Brain microvascular endothelial cell (primary cell): ENCODE measurements around the gene CNTNAP2.

Experiments
- DNase-seq: peaks from one replicate; pipeline ENCODE4 v3.0.0-alpha.2; 2020
- H3K27ac ChIP-seq: fragments of 250-450 bp; sonication (Bioruptor Pico); 2 replicates; pipeline ENCODE4 v1.5.1; 2020; ENCODE audit warnings: mild to moderate bottlenecking, moderate library complexity
- H3K27me3 ChIP-seq: fragments of 250-450 bp; sonication (Bioruptor Pico); replicated peaks from 2 replicates; pipeline ENCODE4 v1.5.1; 2020; ENCODE audit warnings: mild to moderate bottlenecking
- H3K36me3 ChIP-seq: fragments of 250-450 bp; sonication (Bioruptor Pico); replicated peaks from 2 replicates; pipeline ENCODE4 v1.5.1; 2020; ENCODE audit warnings: mild to moderate bottlenecking
- H3K4me3 ChIP-seq: 2 replicates; pipeline ENCODE4 v1.5.1; 2011; ENCODE audit warnings: low read depth, mild to moderate bottlenecking, control low read depth, low read length, moderate library complexity
- CTCF ChIP-seq: IDR thresholded peaks from 2 replicates; pipeline ENCODE4 v1.5.1; 2011; ENCODE audit warnings: low read depth, mild to moderate bottlenecking, moderate library complexity, low read length, control low read depth, inconsistent platforms; ENCODE audit errors: missing control alignments
- in situ Hi-C: cut with HindIII; loops from 2 replicates; pipeline ENCODE4 v1.10.0; 2017; ENCODE audit warnings: low sequenced_read_pairs, low pct_ligation_motif_present

CNTNAP2 gene

DNA sequence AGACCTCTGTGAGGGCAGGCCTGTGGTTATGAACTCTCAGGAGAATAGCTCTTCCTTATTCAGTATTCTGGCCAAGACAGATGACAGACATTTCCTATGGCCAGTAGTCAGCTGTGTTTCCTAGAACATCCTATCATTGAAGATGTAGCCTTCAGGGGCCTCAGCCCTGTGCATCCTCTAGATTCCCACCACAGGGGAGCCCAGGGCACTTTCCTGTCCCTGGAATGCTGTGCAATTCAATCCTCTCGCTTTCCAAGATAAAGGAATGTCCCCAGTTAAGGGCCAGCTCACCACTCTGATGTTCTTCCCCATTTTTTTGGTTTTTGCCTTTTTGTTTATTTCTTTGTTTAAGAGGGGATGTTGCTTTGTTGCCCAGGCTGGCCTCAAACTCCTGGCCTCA, 1895.2 kb downstream of the CNTNAP2 start:
- Histone ChIP-seq H3K27me3 (no peaks in the 10 kb centered on the region), H3K4me3 (no peak overlapping the region), H3K36me3 (no peaks in the 10 kb centered on the region), H3K27ac (no peak overlapping the region)
- DNase-seq = no peak
- no peak for TF ChIP-seq CTCF
- in situ Hi-C loops = no loop called here

- in situ Hi-C loops = no loop called here
- H3K36me3 ChIP-seq = no peaks in the 10 kb centered on the region
- no peak for TF ChIP-seq CTCF
- H3K27me3 ChIP-seq = no peaks in the 10 kb centered on the region
- DNase-seq = no peak
- H3K27ac ChIP-seq = no peak overlapping the region
- H3K4me3 ChIP-seq = no peak overlapping the region
Measured at GRCh38 chr7:148014001-148014400, 1897.4 kb downstream of the CNTNAP2 start.

DNA sequence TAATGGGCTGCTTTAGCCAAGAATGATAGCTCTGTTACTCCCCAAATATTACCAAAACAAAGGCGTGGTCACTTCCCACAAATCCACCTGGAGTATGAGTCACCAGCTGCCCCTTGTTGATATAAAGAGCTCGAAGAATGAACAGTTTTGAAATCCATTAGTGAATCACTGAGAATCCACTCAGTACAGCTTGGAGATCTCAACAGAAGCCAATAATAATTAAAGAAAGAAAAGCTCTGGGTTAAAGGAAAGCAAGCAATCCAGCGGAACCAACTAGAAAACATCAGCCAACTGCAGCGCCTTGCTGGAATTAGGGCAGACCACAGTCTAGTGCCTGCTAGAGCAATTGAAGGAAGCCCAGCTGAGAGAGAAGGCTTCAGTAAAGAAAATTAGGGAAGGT, 1897.9 kb downstream of the CNTNAP2 start:
- TF ChIP-seq CTCF = no peak
- H3K27me3 ChIP-seq = no peaks in the 10 kb centered on the region
- in situ Hi-C loops = no loop called here
- H3K27ac ChIP-seq = no peak overlapping the region
- H3K4me3 ChIP-seq = no peak overlapping the region
- no peak for DNase-seq
- H3K36me3 ChIP-seq = no peaks in the 10 kb centered on the region

GRCh38 chr7:148017126-148017525, 1900.5 kb downstream of the CNTNAP2 start:
- Histone ChIP-seq H3K36me3 (no peaks in the 10 kb centered on the region), H3K4me3 (no peak overlapping the region), H3K27ac (no peak overlapping the region), H3K27me3 (no peaks in the 10 kb centered on the region)
- DNase-seq = no peak
- no peak for TF ChIP-seq CTCF
- in situ Hi-C loops = no loop called here

DNA sequence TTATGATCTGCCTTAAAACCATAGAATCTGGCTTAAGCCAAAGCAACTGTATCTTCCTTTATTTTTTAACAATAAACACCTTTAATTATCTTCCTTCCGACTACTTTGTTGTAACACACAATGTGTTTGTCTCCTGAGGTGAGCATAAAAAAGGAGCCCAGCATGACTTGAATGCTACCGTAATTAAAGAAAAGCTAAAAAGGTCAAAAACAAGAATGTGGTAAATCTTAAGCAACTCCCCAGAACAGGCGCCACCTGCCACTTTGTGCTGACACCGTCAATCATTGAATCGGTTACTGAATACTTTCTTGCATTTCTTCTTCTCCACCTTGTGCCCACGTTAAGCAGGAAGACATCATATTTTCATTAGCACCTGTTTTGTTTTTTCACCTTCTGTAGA, 1904.1 kb downstream of the CNTNAP2 start:
- Histone ChIP-seq H3K36me3 (no peaks in the 10 kb centered on the region), H3K27ac (no peak overlapping the region), H3K4me3 (no peak overlapping the region), H3K27me3 (no peaks in the 10 kb centered on the region)
- no peak for DNase-seq
- no peak for TF ChIP-seq CTCF
- in situ Hi-C loops = no loop called here

GRCh38 chr7:148021507-148022045, 1905.0 kb downstream of the CNTNAP2 start:
- H3K27ac ChIP-seq = no peak overlapping the region
- DNase-seq = no peak
- in situ Hi-C loops = no loop called here
- H3K36me3 ChIP-seq = no peaks in the 10 kb centered on the region
- no peak overlapping the region for H3K4me3 ChIP-seq
- no peak for TF ChIP-seq CTCF
- no peaks in the 10 kb centered on the region for H3K27me3 ChIP-seq
